Neural cell (in vitro differentiated cells): Measurements from ENCODE around the gene ANO4. TPM values are rescaled to one million over a fixed set of nuclear protein-coding genes. Genes with fewer than 3 reads are reported as not detected.

Source experiments
- H2AFZ ChIP-seq: fragments of 200-600, 300-800 bp; sonication (generic), shearing (Covaris generic); 2 replicates; pipeline ENCODE4 v1.6.0; 2014; ENCODE audit warnings: low read depth, mild to moderate bottlenecking, antibody characterized with exemption, low read length, moderate library complexity
- H3F3A ChIP-seq: fragments of 200-600 bp; shearing (Covaris generic); 2 replicates; pipeline ENCODE4 v1.6.1; 2016; ENCODE audit warnings: mild to moderate bottlenecking, moderate library complexity, mixed read lengths, antibody characterized with exemption, low read length; ENCODE audit not compliant: insufficient read depth, poor library complexity, severe bottlenecking
- H3K27ac ChIP-seq: fragments of 200-600, 300-800 bp; sonication (generic), shearing (Covaris generic); 2 replicates; pipeline ENCODE4 v1.5.1; 2014; ENCODE audit warnings: mild to moderate bottlenecking, low read length, moderate library complexity
- H3K27me3 ChIP-seq: fragments of 300-800, 200-600 bp; sonication (generic), shearing (Covaris generic); 2 replicates; pipeline ENCODE4 v1.6.0; 2014; ENCODE audit warnings: mild to moderate bottlenecking, low read depth, low read length, moderate library complexity; ENCODE audit not compliant: insufficient read depth
- H3K36me3 ChIP-seq: fragments of 300-800, 200-600 bp; sonication (generic), shearing (Covaris generic); 2 replicates; pipeline ENCODE4 v1.5.1; 2014; ENCODE audit warnings: mild to moderate bottlenecking, antibody characterized with exemption, low read length, moderate library complexity; ENCODE audit not compliant: insufficient read depth
- H3K4me2 ChIP-seq: fragments of 300-800, 200-600 bp; sonication (generic), shearing (Covaris generic); 2 replicates; pipeline ENCODE4 v1.6.0; 2014; ENCODE audit warnings: mild to moderate bottlenecking, low read length
- H3K4me3 ChIP-seq: fragments of 300-800, 200-600 bp; sonication (generic), shearing (Covaris generic); 2 replicates; pipeline ENCODE4 v1.5.1; 2014; ENCODE audit warnings: mild to moderate bottlenecking, low read length, moderate library complexity
- H3K79me2 ChIP-seq: fragments of 200-600 bp; shearing (Covaris generic); replicated peaks from 2 replicates; pipeline ENCODE4 v1.6.0; 2014; ENCODE audit warnings: mild to moderate bottlenecking, low read length, moderate library complexity; ENCODE audit not compliant: insufficient read depth
- H3K9ac ChIP-seq: fragments of 300-800, 200-600 bp; sonication (generic), shearing (Covaris generic); 2 replicates; pipeline ENCODE4 v1.6.1; 2016; ENCODE audit warnings: mild to moderate bottlenecking, low read length, mixed read lengths
- H3K9me2 ChIP-seq: fragments of 200-600 bp; shearing (Covaris generic); 2 replicates; pipeline ENCODE4 v1.6.1; 2016; ENCODE audit warnings: mild to moderate bottlenecking, low read length, mixed read lengths; ENCODE audit not compliant: insufficient read depth
- H3K9me3 ChIP-seq: fragments of 200-600, 300-800 bp; sonication (generic), shearing (Covaris generic); 2 replicates; pipeline ENCODE4 v1.6.1; 2016; ENCODE audit warnings: mild to moderate bottlenecking, mixed run types, low read length, moderate library complexity, mixed read lengths
- H4K20me1 ChIP-seq: fragments of 200-600 bp; shearing (Covaris generic); 2 replicates; pipeline ENCODE4 v1.6.1; 2016; ENCODE audit warnings: mild to moderate bottlenecking, mixed run types; ENCODE audit not compliant: insufficient read depth
- EP300 ChIP-seq: fragments of 450-650 bp; conservative IDR thresholded peaks from 2 replicates; pipeline ENCODE4 v1.6.1; 2014; ENCODE audit warnings: antibody characterized with exemption, mild to moderate bottlenecking, moderate library complexity; ENCODE audit not compliant: poor library complexity, severe bottlenecking
- EZH2 ChIP-seq: fragments of 200-600, 300-800 bp; shearing (Covaris generic), sonication (generic); IDR thresholded peaks from 2 replicates; pipeline ENCODE4 v1.6.1; 2014; ENCODE audit warnings: antibody characterized with exemption, low read length, borderline replicate concordance, mild to moderate bottlenecking; ENCODE audit not compliant: insufficient read depth, poor library complexity, severe bottlenecking
- MXI1 ChIP-seq: fragments of 450-650 bp; conservative IDR thresholded peaks from 2 replicates; pipeline ENCODE4 v1.6.1; 2014; ENCODE audit warnings: antibody characterized with exemption, mild to moderate bottlenecking; ENCODE audit not compliant: poor library complexity, severe bottlenecking
- POLR2AphosphoS5 ChIP-seq: IDR thresholded peaks from 2 replicates; pipeline ENCODE4 v1.6.1; 2012
- RAD21 ChIP-seq: fragments of 450-650 bp; conservative IDR thresholded peaks from 2 replicates; pipeline ENCODE4 v1.6.1; 2014; ENCODE audit warnings: antibody characterized with exemption, mild to moderate bottlenecking, moderate library complexity
- SMC3 ChIP-seq: fragments of 450-650 bp; conservative IDR thresholded peaks from 2 replicates; pipeline ENCODE4 v1.6.1; 2014; ENCODE audit warnings: antibody characterized with exemption, mild to moderate bottlenecking, moderate library complexity; ENCODE audit not compliant: poor library complexity
- TAF1 ChIP-seq: IDR thresholded peaks from 2 replicates; pipeline ENCODE4 v1.6.1; 2012; ENCODE audit warnings: low read depth
- polyA plus RNA-seq: library from polyadenylated mRNA; depleted of rRNA; stranded (reverse); fragments of >200 nt; gene quantifications from 2 replicates; pipeline ENCODE4 v1.2.3, GENCODE V29; 2014
- TF ChIP-seq, protein P1 (sequence below): IDR thresholded peaks from 2 replicates; pipeline ENCODE4 v1.6.1; 2012; ENCODE audit warnings: borderline replicate concordance
- TF ChIP-seq, protein P2 (sequence below): fragments of 450-650 bp; IDR thresholded peaks from 2 replicates; pipeline ENCODE4 v1.5.1; 2014; ENCODE audit warnings: antibody characterized with exemption, mild to moderate bottlenecking, moderate library complexity; ENCODE audit not compliant: poor library complexity, severe bottlenecking

ANO4 gene
- polyA plus RNA-seq, 1 donor from 2014 or later: 11.1 TPM

DNA sequence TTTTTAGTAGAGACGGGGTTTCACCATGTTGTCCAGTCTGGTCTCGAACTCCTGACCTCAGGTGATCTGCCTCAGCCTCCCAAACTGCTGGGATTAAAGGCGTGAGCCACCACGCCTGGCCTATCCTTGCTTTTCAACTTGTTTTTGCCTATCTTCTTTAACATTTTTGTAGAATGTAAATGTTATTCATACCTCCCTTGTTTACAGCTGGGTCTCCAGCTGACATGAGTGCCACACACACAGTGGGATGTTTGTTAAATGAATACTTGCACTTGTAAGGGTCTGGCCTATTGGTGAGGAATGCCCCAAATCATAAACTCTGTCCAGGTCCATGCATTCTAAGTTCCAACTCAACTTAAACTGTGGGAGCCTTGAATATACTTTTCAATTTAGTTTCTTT lies 176.3 kb downstream of the ANO4 start:
- H3K9me2 ChIP-seq: no peaks in the 10 kb centered on the region
- H3K4me2 ChIP-seq: no peak overlapping the region
- H3K9ac ChIP-seq: no peak overlapping the region
- no peaks in the 10 kb centered on the region for H3K36me3 ChIP-seq
- H3F3A ChIP-seq: no peaks in the 10 kb centered on the region
- no peaks in the 10 kb centered on the region for H3K9me3 ChIP-seq
- H3K79me2 ChIP-seq: no peaks in the 10 kb centered on the region
- H3K4me3 ChIP-seq: no peak overlapping the region
- no peaks in the 10 kb centered on the region for H3K27me3 ChIP-seq
- H2AFZ ChIP-seq: no peak overlapping the region
- H3K27ac ChIP-seq: no peak overlapping the region
- no peaks in the 10 kb centered on the region for H4K20me1 ChIP-seq
- TF ChIP-seq EP300: no peak
- TF ChIP-seq SMC3: no peak
- TF ChIP-seq, protein P1, sequence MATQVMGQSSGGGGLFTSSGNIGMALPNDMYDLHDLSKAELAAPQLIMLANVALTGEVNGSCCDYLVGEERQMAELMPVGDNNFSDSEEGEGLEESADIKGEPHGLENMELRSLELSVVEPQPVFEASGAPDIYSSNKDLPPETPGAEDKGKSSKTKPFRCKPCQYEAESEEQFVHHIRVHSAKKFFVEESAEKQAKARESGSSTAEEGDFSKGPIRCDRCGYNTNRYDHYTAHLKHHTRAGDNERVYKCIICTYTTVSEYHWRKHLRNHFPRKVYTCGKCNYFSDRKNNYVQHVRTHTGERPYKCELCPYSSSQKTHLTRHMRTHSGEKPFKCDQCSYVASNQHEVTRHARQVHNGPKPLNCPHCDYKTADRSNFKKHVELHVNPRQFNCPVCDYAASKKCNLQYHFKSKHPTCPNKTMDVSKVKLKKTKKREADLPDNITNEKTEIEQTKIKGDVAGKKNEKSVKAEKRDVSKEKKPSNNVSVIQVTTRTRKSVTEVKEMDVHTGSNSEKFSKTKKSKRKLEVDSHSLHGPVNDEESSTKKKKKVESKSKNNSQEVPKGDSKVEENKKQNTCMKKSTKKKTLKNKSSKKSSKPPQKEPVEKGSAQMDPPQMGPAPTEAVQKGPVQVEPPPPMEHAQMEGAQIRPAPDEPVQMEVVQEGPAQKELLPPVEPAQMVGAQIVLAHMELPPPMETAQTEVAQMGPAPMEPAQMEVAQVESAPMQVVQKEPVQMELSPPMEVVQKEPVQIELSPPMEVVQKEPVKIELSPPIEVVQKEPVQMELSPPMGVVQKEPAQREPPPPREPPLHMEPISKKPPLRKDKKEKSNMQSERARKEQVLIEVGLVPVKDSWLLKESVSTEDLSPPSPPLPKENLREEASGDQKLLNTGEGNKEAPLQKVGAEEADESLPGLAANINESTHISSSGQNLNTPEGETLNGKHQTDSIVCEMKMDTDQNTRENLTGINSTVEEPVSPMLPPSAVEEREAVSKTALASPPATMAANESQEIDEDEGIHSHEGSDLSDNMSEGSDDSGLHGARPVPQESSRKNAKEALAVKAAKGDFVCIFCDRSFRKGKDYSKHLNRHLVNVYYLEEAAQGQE: no peak
- TF ChIP-seq MXI1: no peak
- TF ChIP-seq EZH2: no peak
- no peak for TF ChIP-seq TAF1
- TF ChIP-seq, protein P2, sequence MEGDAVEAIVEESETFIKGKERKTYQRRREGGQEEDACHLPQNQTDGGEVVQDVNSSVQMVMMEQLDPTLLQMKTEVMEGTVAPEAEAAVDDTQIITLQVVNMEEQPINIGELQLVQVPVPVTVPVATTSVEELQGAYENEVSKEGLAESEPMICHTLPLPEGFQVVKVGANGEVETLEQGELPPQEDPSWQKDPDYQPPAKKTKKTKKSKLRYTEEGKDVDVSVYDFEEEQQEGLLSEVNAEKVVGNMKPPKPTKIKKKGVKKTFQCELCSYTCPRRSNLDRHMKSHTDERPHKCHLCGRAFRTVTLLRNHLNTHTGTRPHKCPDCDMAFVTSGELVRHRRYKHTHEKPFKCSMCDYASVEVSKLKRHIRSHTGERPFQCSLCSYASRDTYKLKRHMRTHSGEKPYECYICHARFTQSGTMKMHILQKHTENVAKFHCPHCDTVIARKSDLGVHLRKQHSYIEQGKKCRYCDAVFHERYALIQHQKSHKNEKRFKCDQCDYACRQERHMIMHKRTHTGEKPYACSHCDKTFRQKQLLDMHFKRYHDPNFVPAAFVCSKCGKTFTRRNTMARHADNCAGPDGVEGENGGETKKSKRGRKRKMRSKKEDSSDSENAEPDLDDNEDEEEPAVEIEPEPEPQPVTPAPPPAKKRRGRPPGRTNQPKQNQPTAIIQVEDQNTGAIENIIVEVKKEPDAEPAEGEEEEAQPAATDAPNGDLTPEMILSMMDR: no peak
- no peak for TF ChIP-seq RAD21
- TF ChIP-seq POLR2AphosphoS5: no peak

DNA sequence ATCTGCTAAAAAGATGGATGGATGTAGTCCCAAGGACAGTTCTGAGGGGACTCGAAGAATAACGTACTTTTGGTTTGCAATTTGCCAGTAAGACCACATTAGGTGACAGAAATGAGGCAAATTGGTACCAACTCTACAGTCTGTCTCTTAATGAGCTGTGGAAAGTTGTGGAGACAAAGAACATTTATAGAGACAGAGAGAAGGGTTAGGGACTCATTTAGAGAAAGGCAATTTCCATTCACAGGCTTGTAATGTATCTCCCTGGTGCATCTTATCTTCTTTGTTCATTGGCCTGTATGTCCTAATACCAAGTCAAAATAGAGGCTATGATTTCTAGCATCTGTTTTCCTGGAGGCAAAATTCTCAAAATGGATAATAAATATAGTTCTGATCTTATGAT lies 177.5 kb downstream of the ANO4 start:
- Histone ChIP-seq H3K4me3 (no peak overlapping the region), H3K9me2 (no peaks in the 10 kb centered on the region), H2AFZ (no peak overlapping the region), H3K79me2 (no peaks in the 10 kb centered on the region), H4K20me1 (no peaks in the 10 kb centered on the region), H3K9ac (no peak overlapping the region), H3K4me2 (no peak overlapping the region), H3K9me3 (no peaks in the 10 kb centered on the region), H3K27me3 (no peaks in the 10 kb centered on the region), H3K27ac (no peak overlapping the region), H3F3A (no peaks in the 10 kb centered on the region), H3K36me3 (no peaks in the 10 kb centered on the region)
- TF ChIP-seq MXI1 (no peak), SMC3 (no peak), TAF1 (no peak), RAD21 (no peak), POLR2AphosphoS5 (no peak), EZH2 (no peak), EP300 (no peak)
- TF ChIP-seq, protein P2: no peak
- TF ChIP-seq, protein P1: no peak
